Measurements from ENCODE around the gene LLGL2. TPM values are rescaled to one million over a fixed set of nuclear protein-coding genes. Genes with fewer than 3 reads are reported as not detected.

LLGL2 gene
- total RNA-seq, 1 experiment from 2014 or later, result 165 TPM

- no peak for TF ChIP-seq CTCF (IDR thresholded peaks at IDR 0.05; ENCODE audit: insufficient read depth in 1 of 2, low read depth in 1 of 2, low read length in 1 of 2, severe bottlenecking in 1 of 2, unreplicated experiment in 1 of 2)
- no TSS peak for BruUV-seq (replicated peaks)
- peaks cover 9% of the 10 kb centered on the region; the same call in 1 of the 2 replicates for H3K4me1 ChIP-seq
- H3K36me3 ChIP-seq (ENCODE audit: control insufficient read depth, insufficient read depth, low read length), result no peaks in the 10 kb centered on the region; the same call in 1 of the 2 replicates
- Mint-ChIP-seq H3K4me3 (ENCODE audit: unreplicated experiment) (no peak overlapping the region), H3K27me3 (ENCODE audit: insufficient read depth, unreplicated experiment) (no peaks in the 10 kb centered on the region), H3K27ac (ENCODE audit: unreplicated experiment) (no peak overlapping the region), H3K9me3 (ENCODE audit: unreplicated experiment) (no peaks in the 10 kb centered on the region), H3K36me3 (ENCODE audit: insufficient read depth, unreplicated experiment) (peaks cover 65% of the 10 kb centered on the region), H3K4me1 (ENCODE audit: low read depth, unreplicated experiment) (peaks cover 28% of the 10 kb centered on the region)
- intact Hi-C loops (cut with micrococcal nuclease; ENCODE audit: unreplicated experiment), result no loop called here
- no peaks in the 10 kb centered on the region for H3K27me3 ChIP-seq (replicated peaks; ENCODE audit: control insufficient read depth, insufficient read depth, low read length)
- no peaks in the 10 kb centered on the region for H3K9me3 ChIP-seq
- H3K4me3 ChIP-seq (ENCODE audit: low read depth, low read length), result no peak overlapping the region
- ChIA-PET POLR2A (no interaction called here), CTCF (no interaction called here)
- no peak for DNase-seq
Observed at GRCh38 chr17:75521290-75521689, 4.2 kb upstream of the LLGL2 start.

- CTCF ChIA-PET, result interaction anchor here (0.7 kb wide), 1 partner anchor 684 kb away, joined by 3 read pairs; no protein-coding TSS in a partner anchor
- H3K4me3 ChIP-seq (ENCODE audit: low read depth, low read length), result no peak overlapping the region
- TF ChIP-seq CTCF (IDR thresholded peaks at IDR 0.05; ENCODE audit: insufficient read depth in 1 of 2, low read depth in 1 of 2, low read length in 1 of 2, severe bottlenecking in 1 of 2, unreplicated experiment in 1 of 2), result no peak
- peaks cover 28% of the 10 kb centered on the region for H3K4me1 Mint-ChIP-seq (ENCODE audit: low read depth, unreplicated experiment)
- POLR2A ChIA-PET, result no interaction called here
- H3K4me1 ChIP-seq, result peaks cover 9% of the 10 kb centered on the region; the same call in 1 of the 2 replicates
- H3K36me3 ChIP-seq (ENCODE audit: control insufficient read depth, insufficient read depth, low read length), result no peaks in the 10 kb centered on the region; the same call in 1 of the 2 replicates
- H3K27me3 ChIP-seq (replicated peaks; ENCODE audit: control insufficient read depth, insufficient read depth, low read length), result no peaks in the 10 kb centered on the region
- peaks cover 69% of the 10 kb centered on the region for H3K36me3 Mint-ChIP-seq (ENCODE audit: insufficient read depth, unreplicated experiment)
- no peaks in the 10 kb centered on the region for H3K27me3 Mint-ChIP-seq (ENCODE audit: insufficient read depth, unreplicated experiment)
- intact Hi-C loops (cut with micrococcal nuclease; ENCODE audit: unreplicated experiment), result no loop called here
- BruUV-seq (replicated peaks), result no TSS peak
- no peak overlapping the region for H3K4me3 Mint-ChIP-seq (ENCODE audit: unreplicated experiment)
- H3K9me3 Mint-ChIP-seq (ENCODE audit: unreplicated experiment), result no peaks in the 10 kb centered on the region
- H3K27ac Mint-ChIP-seq (ENCODE audit: unreplicated experiment), result no peak overlapping the region
- no peaks in the 10 kb centered on the region for H3K9me3 ChIP-seq
- DNase-seq, result no peak
Observed at GRCh38 chr17:75521951-75522727, 3.4 kb upstream of the LLGL2 start.

- H3K4me3 Mint-ChIP-seq (ENCODE audit: unreplicated experiment), result peak overlapping the region; percentile 92
- Histone ChIP-seq H3K36me3 (ENCODE audit: control insufficient read depth, insufficient read depth, low read length) (no peaks in the 10 kb centered on the region; the same call in 1 of the 2 replicates), H3K9me3 (no peaks in the 10 kb centered on the region), H3K27me3 (replicated peaks; ENCODE audit: control insufficient read depth, insufficient read depth, low read length) (no peaks in the 10 kb centered on the region), H3K4me3 (ENCODE audit: low read depth, low read length) (no peak overlapping the region), H3K4me1 (peaks cover 5% of the 10 kb centered on the region; the same call in 1 of the 2 replicates)
- H3K9me3 Mint-ChIP-seq (ENCODE audit: unreplicated experiment), result no peaks in the 10 kb centered on the region
- H3K36me3 Mint-ChIP-seq (ENCODE audit: insufficient read depth, unreplicated experiment), result peaks cover 61% of the 10 kb centered on the region
- POLR2A ChIA-PET, result interaction anchor here (1.4 kb wide), 1 partner anchor 118 kb away, joined by 4 read pairs; the partner anchor contains the start of gene GRB2
- intact Hi-C loops (cut with micrococcal nuclease; ENCODE audit: unreplicated experiment), result loop anchor here (2.0 kb wide), 1 partner anchor 97 kb away; no protein-coding TSS in a partner anchor
- no peaks in the 10 kb centered on the region for H3K27me3 Mint-ChIP-seq (ENCODE audit: insufficient read depth, unreplicated experiment)
- TF ChIP-seq CTCF (IDR thresholded peaks at IDR 0.05; ENCODE audit: insufficient read depth in 1 of 2, low read depth in 1 of 2, low read length in 1 of 2, severe bottlenecking in 1 of 2, unreplicated experiment in 1 of 2), result no peak
- H3K27ac Mint-ChIP-seq (ENCODE audit: unreplicated experiment), result peak overlapping the region; percentile 57
- BruUV-seq (replicated peaks), result no TSS peak
- no peak for DNase-seq
- H3K4me1 Mint-ChIP-seq (ENCODE audit: low read depth, unreplicated experiment), result peaks cover 16% of the 10 kb centered on the region
- CTCF ChIA-PET, result no interaction called here
Observed at GRCh38 chr17:75523647-75524046, 1.9 kb upstream of the LLGL2 start.

Data from Caco-2 (cell line).